MCF 10A (cell line): ENCODE data around the gene ZSWIM4. TPM values are rescaled to one million over a fixed set of nuclear protein-coding genes. Genes with fewer than 3 reads are reported as not detected.
A peak's percentile ranks its signal among the peaks of the same experiment; 100 is the strongest.
"Not testable (repeated sequence)": the region's sequence is repeated elsewhere in the genome, so short reads cannot be mapped to it uniquely, and the experiment has no call there.

ENCODE experiments used
- BruUV-seq: library from RNA; stranded (reverse); fragments of 400-500 nt; replicated peaks from 2 replicates; lab custom pipeline; 2021; lab: Mats Ljungman, UMichigan
- CTCF ChIA-PET: fragments of 300-600 bp; sonication (Branson Sonifier 250); formaldehyde crosslinking; extraction: SDS; loops from one replicate; lab custom pipeline; 2021; ENCODE audit warnings: antibody characterized with exemption, inconsistent platforms; lab: Yijun Ruan, JAX
- POLR2A ChIA-PET: fragments of 300-600, 350-650 bp; sonication (Branson Sonifier 250); formaldehyde crosslinking; extraction: SDS; loops from one replicate; lab custom pipeline; 2020; ENCODE audit warnings: antibody characterized with exemption, inconsistent platforms; lab: Yijun Ruan, JAX
- DNase-seq: peaks from one replicate; pipeline ENCODE4 v3.0.0-alpha.2; 2018; ENCODE audit not compliant: unreplicated experiment
- H3K27ac Mint-ChIP-seq: one replicate; pipeline ENCODE4 v1.8.0; 2022; ENCODE audit warnings: mild to moderate bottlenecking, low read depth, mixed read lengths; ENCODE audit not compliant: unreplicated experiment
- H3K27me3 Mint-ChIP-seq: one replicate; pipeline ENCODE4 v1.8.0; 2022; ENCODE audit warnings: mixed read lengths; ENCODE audit not compliant: insufficient read depth, unreplicated experiment
- H3K36me3 Mint-ChIP-seq: one replicate; pipeline ENCODE4 v1.8.0; 2022; ENCODE audit warnings: mild to moderate bottlenecking, moderate library complexity, mixed read lengths; ENCODE audit not compliant: insufficient read depth, unreplicated experiment
- H3K4me1 Mint-ChIP-seq: one replicate; pipeline ENCODE4 v1.8.0; 2022; ENCODE audit warnings: mixed read lengths; ENCODE audit not compliant: insufficient read depth, unreplicated experiment
- H3K4me3 Mint-ChIP-seq: one replicate; pipeline ENCODE4 v1.8.0; 2022; ENCODE audit warnings: mild to moderate bottlenecking, moderate library complexity, mixed read lengths; ENCODE audit not compliant: unreplicated experiment
- H3K9me3 Mint-ChIP-seq: one replicate; pipeline ENCODE4 v1.8.0; 2022; ENCODE audit warnings: mixed read lengths; ENCODE audit not compliant: unreplicated experiment
- intact Hi-C: fragments of 100-400 bp; cut with micrococcal nuclease; formaldehyde crosslinking; loops from 2 replicates; pipeline ENCODE4 v1.14.1; 2022
- total RNA-seq: library from RNA; stranded (reverse); gene quantifications from 2 replicates; pipeline ENCODE4 v1.2.3, GENCODE V29; 2022
- TF ChIP-seq, protein P1 (sequence below): fragments of 200-600 bp; IDR thresholded peaks from one replicate; pipeline ENCODE4 v1.8.0; 2022; ENCODE audit warnings: antibody characterized with exemption, mild to moderate bottlenecking; ENCODE audit not compliant: unreplicated experiment

ZSWIM4 gene
- total RNA-seq, 1 experiment from 2014 or later, result 9.4 TPM

DNA sequence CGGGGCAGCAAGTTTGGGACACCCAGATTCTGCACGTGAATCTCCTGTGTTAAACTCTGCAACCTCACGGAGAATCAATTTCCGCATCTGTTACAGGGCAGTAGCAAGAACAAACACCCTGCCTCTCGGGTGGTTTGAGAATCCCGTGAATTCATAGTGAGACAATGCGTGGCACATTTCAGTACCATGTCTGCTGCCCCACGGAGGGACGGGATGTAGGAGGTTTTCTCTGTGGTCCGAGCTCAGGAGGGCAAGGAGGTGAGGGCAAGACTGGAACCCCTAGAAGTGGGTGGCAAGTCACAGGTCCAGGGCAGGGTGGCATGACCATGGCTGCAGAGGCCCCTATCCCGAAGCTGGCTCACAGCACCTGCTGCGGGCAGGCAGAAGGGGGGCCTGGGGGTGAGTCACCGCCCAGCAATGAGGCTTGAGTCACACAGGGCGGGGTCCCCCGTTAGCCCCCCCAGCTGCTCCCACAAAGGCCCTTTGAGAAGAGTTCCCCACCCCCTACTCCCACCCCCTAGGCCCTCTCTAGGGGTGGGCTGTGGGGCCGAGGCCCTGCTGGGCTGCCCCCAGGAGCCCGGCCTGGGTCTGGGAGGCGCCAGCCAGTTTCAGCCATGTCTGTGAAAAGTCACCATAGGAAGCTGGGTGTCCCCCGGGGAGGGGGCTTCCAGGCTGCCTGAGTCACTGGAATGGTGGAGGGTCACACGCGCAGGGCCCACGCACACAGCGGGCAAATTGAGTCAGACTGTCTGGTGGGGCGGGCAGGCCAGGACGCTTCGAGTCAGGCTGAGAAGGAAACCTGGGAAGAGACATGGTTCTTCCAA lies 55.9 kb downstream of the ZSWIM4 start:
- H3K27me3 Mint-ChIP-seq, result no peaks in the 10 kb centered on the region
- peak overlapping the region; percentile 100 for H3K27ac Mint-ChIP-seq
- BruUV-seq, result TSS peak; percentile 33
- intact Hi-C loops, result no loop called here
- peak overlapping the region; percentile 65 for H3K4me3 Mint-ChIP-seq
- TF ChIP-seq, protein P1, sequence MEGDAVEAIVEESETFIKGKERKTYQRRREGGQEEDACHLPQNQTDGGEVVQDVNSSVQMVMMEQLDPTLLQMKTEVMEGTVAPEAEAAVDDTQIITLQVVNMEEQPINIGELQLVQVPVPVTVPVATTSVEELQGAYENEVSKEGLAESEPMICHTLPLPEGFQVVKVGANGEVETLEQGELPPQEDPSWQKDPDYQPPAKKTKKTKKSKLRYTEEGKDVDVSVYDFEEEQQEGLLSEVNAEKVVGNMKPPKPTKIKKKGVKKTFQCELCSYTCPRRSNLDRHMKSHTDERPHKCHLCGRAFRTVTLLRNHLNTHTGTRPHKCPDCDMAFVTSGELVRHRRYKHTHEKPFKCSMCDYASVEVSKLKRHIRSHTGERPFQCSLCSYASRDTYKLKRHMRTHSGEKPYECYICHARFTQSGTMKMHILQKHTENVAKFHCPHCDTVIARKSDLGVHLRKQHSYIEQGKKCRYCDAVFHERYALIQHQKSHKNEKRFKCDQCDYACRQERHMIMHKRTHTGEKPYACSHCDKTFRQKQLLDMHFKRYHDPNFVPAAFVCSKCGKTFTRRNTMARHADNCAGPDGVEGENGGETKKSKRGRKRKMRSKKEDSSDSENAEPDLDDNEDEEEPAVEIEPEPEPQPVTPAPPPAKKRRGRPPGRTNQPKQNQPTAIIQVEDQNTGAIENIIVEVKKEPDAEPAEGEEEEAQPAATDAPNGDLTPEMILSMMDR, result no peak
- CTCF ChIA-PET, result interaction anchor here (0.5 to 2.9 kb wide), 7 partner anchors 11 to 969 kb away, joined by 3 to 15 read pairs (median 4); no protein-coding TSS in a partner anchor
- POLR2A ChIA-PET, result interaction anchor here (0.6 to 14.8 kb wide), 11 partner anchors 8 to 675 kb away, joined by 3 to 265 read pairs (median 4); partner anchors contain the start of genes C19orf53 and ZSWIM4
- peak; percentile 95 for DNase-seq
- H3K36me3 Mint-ChIP-seq, result peaks cover 12% of the 10 kb centered on the region
- no peaks in the 10 kb centered on the region for H3K9me3 Mint-ChIP-seq
- H3K4me1 Mint-ChIP-seq, result peaks cover 10% of the 10 kb centered on the region

DNA sequence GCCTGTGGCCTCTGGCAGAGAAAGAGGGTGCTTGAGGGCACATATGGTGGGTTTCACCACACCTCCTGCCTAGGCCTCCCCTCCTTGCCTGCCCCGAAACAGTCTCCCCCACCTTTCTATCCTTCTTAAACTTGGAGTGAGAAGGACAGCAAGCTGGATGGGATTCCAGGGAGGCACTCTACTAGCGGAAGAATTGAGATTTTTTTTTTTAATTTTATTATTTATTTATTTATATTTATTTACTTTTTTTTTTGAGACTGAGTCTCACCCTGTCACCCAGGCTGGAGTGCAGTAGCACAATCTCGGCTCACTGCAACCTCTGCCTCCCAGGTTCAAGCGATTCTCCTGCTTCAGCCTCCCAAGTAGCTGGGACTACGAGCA lies 56.5 kb downstream of the ZSWIM4 start:
- H3K9me3 Mint-ChIP-seq, H3K27me3 Mint-ChIP-seq, H3K4me1 Mint-ChIP-seq, DNase-seq, intact Hi-C loops: not testable (repeated sequence)
- ChIA-PET CTCF (interaction anchor here (0.6 to 2.9 kb wide), 4 partner anchors 10 to 59 kb away, joined by 3 to 15 read pairs (median 4); no protein-coding TSS in a partner anchor), POLR2A (interaction anchor here (0.6 to 14.8 kb wide), 10 partner anchors 8 to 674 kb away, joined by 3 to 265 read pairs (median 7); partner anchors contain the start of genes C19orf53 and ZSWIM4)
- Mint-ChIP-seq H3K36me3 (peaks cover 12% of the 10 kb centered on the region), H3K27ac (peak overlapping the region; percentile 100), H3K4me3 (peak overlapping the region; percentile 65)
- TSS peak; percentile 41 for BruUV-seq

- peak overlapping the region; percentile 100 for H3K27ac Mint-ChIP-seq
- POLR2A ChIA-PET, result interaction anchor here (0.6 to 14.8 kb wide), 13 partner anchors 8 to 689 kb away, joined by 3 to 265 read pairs (median 5); partner anchors contain the start of genes C19orf53 and ZSWIM4
- BruUV-seq, result not testable (repeated sequence)
Measured at GRCh38 chr19:13852171-13852707, 57.0 kb downstream of the ZSWIM4 start.

DNA sequence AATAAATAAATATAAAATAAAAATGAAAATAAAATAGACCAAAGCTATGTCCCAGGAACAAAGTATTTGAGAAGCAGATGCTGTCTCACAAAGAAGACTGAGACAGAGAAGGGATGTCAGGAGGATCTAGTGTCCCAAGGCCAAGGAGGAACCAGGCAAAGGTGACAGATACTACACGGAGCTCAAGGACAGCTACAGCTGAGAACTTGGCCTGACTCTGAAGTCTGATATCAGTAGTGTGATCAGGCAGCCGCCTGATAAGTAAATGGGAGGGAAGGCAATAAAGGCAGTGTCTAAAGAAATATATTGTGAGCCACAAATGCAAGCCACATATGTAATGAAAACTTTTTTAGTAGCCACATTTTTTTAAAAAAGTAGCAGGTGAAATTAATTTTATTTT lies 61.3 kb downstream of the ZSWIM4 start:
- no TSS peak for BruUV-seq
- Mint-ChIP-seq H3K36me3 (no peaks in the 10 kb centered on the region), H3K27ac (peak overlapping the region; percentile 3), H3K27me3 (no peaks in the 10 kb centered on the region), H3K4me3 (no peak overlapping the region), H3K4me1 (peaks cover 7% of the 10 kb centered on the region), H3K9me3 (no peaks in the 10 kb centered on the region)
- CTCF ChIA-PET, result interaction anchor here (0.7 to 0.8 kb wide), 2 partner anchors 60 to 88 kb away, joined by 3 to 5 read pairs; no protein-coding TSS in a partner anchor
- no peak for DNase-seq
- TF ChIP-seq, protein P1, result no peak
- intact Hi-C loops, result no loop called here
- POLR2A ChIA-PET, result interaction anchor here (1.2 to 14.8 kb wide), 4 partner anchors 10 to 62 kb away, joined by 3 to 265 read pairs (median 6); partner anchors contain the start of gene ZSWIM4

More at GRCh38 chr19:13852171-13852707, 57.0 kb downstream of the ZSWIM4 start:
- CTCF ChIA-PET, result interaction anchor here (0.6 to 2.9 kb wide), 7 partner anchors 10 to 223 kb away, joined by 3 to 15 read pairs (median 3); no protein-coding TSS in a partner anchor
- H3K9me3 Mint-ChIP-seq, H3K36me3 Mint-ChIP-seq, H3K4me3 Mint-ChIP-seq, DNase-seq, intact Hi-C loops, H3K4me1 Mint-ChIP-seq, H3K27me3 Mint-ChIP-seq: not testable (repeated sequence)
